Cortex of kidney (tissue), 1 donor: ENCODE results near the gene EXOSC7.

Experiments used
- DNase-seq: peaks from one replicate; lab custom pipeline; 2025; lab: John Stamatoyannopoulos, UW

Gene EXOSC7

GRCh38 chr3:44993471-44994205, 17.6 kb downstream of the EXOSC7 start:
- no peak for DNase-seq

- DNase-seq, result no peak
Observed at GRCh38 chr3:44995142-44995770, 19.2 kb downstream of the EXOSC7 start.

- no peak for DNase-seq
Observed at GRCh38 chr3:44996556-44996969, 20.5 kb downstream of the EXOSC7 start.

- no peak for DNase-seq
Observed at GRCh38 chr3:44999782-45000181, 23.7 kb downstream of the EXOSC7 start.

- no peak for DNase-seq
Observed at GRCh38 chr3:45000823-45001222, 24.8 kb downstream of the EXOSC7 start.

- no peak for DNase-seq
Observed at GRCh38 chr3:45001738-45002137, 25.7 kb downstream of the EXOSC7 start.

GRCh38 chr3:45002139-45002660, 26.2 kb downstream of the EXOSC7 start:
- DNase-seq, result no peak

GRCh38 chr3:45002720-45003119, 26.7 kb downstream of the EXOSC7 start:
- no peak for DNase-seq

- DNase-seq, result no peak
Observed at GRCh38 chr3:45003406-45003805, 27.4 kb downstream of the EXOSC7 start.

GRCh38 chr3:45003859-45004258, 27.8 kb downstream of the EXOSC7 start:
- DNase-seq, result no peak

GRCh38 chr3:45007091-45007490, 31.0 kb downstream of the EXOSC7 start:
- no peak for DNase-seq

- DNase-seq, result no peak
Observed at GRCh38 chr3:45008117-45008516, 32.1 kb downstream of the EXOSC7 start.

- no peak for DNase-seq
Observed at GRCh38 chr3:45009868-45010267, 33.8 kb downstream of the EXOSC7 start.

GRCh38 chr3:45010811-45011333, 34.8 kb downstream of the EXOSC7 start:
- DNase-seq, result no peak

- no peak for DNase-seq
Observed at GRCh38 chr3:45011756-45012508, 35.9 kb downstream of the EXOSC7 start.

GRCh38 chr3:45012577-45012976, 36.5 kb downstream of the EXOSC7 start:
- DNase-seq, result no peak

- DNase-seq, result no peak
Observed at GRCh38 chr3:45016916-45017315, 40.9 kb downstream of the EXOSC7 start.

- no peak for DNase-seq
Observed at GRCh38 chr3:45017821-45018220, 41.8 kb downstream of the EXOSC7 start.

GRCh38 chr3:45020534-45020933, 44.5 kb downstream of the EXOSC7 start:
- DNase-seq, result no peak

GRCh38 chr3:45021524-45022297, 45.7 kb downstream of the EXOSC7 start:
- no peak for DNase-seq

- DNase-seq, result no peak
Observed at GRCh38 chr3:45023675-45024074, 47.6 kb downstream of the EXOSC7 start.
